ENCODE measurements around the gene ELMO1. TPM values are rescaled to one million over a fixed set of nuclear protein-coding genes. Genes with fewer than 3 reads are reported as not detected.

ELMO1 gene
- total and polyA plus RNA-seq, 8 donors: 18.2 to 55.3 (median 45.6) TPM

DNA sequence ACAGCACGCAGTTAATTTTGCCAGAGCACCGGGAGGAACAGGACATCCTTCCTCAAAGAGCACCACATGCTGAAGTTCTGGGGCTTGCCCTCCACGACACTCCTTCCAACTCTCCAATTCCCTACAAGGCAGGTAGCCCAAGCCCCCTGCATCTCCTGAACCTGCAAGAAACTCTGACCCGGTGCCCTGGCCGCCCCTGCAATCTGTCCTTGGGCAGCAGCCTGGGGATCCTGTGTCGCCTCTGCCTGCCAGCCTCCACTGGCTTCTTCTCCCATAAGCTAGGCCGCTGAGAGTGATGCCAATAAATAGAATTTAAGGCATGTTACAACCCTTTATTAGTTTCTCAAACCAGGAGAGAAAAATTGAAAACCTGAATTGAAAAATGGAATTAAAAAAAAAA is 182.8 kb downstream of the ELMO1 start:
- peaks cover 0 to 14% of the 10 kb centered on the region in 2 donors for H3K4me1 ChIP-seq
- no peak for DNase-seq
- ATAC-seq: no peak
- no peak overlapping the region for H3K4me3 ChIP-seq
- no peaks in the 10 kb centered on the region for H3K36me3 ChIP-seq
- TF ChIP-seq, protein P1, sequence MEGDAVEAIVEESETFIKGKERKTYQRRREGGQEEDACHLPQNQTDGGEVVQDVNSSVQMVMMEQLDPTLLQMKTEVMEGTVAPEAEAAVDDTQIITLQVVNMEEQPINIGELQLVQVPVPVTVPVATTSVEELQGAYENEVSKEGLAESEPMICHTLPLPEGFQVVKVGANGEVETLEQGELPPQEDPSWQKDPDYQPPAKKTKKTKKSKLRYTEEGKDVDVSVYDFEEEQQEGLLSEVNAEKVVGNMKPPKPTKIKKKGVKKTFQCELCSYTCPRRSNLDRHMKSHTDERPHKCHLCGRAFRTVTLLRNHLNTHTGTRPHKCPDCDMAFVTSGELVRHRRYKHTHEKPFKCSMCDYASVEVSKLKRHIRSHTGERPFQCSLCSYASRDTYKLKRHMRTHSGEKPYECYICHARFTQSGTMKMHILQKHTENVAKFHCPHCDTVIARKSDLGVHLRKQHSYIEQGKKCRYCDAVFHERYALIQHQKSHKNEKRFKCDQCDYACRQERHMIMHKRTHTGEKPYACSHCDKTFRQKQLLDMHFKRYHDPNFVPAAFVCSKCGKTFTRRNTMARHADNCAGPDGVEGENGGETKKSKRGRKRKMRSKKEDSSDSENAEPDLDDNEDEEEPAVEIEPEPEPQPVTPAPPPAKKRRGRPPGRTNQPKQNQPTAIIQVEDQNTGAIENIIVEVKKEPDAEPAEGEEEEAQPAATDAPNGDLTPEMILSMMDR (IDR thresholded peaks at IDR 0.05): no peak
- no peaks in the 10 kb centered on the region for H3K9me3 ChIP-seq
- intact Hi-C loops (cut with DNase I): no loop called here
- no peak overlapping the region for H3K27ac ChIP-seq
- H3K27me3 ChIP-seq: no peaks in the 10 kb centered on the region

DNA sequence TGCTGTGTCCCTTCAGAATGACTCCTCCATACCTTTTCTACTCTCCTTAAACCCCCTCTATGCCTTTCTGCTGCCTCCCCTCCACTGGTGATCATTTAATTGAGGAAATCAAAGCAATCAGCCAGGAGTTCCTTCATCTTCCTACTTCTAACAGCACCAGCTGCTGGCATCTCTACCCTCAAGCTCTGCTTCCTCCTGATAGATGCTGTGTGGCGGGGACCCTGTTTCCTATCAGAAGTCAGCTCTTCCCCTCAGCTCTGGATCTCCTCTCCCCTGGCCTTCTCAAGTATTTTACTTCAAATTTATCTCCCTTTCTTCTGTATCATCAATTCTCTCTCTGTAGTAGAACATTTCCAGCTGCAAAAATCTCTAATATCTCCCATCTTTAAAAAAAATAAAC is 183.7 kb downstream of the ELMO1 start:
- TF ChIP-seq, protein P1 (IDR thresholded peaks at IDR 0.05): no peak
- peak overlapping the region in 1 of 2 donors; percentile 23 for H3K27ac ChIP-seq
- H3K9me3 ChIP-seq: no peaks in the 10 kb centered on the region
- H3K4me3 ChIP-seq: no peak overlapping the region
- ATAC-seq (no peak), DNase-seq (no peak)
- no peaks in the 10 kb centered on the region for H3K27me3 ChIP-seq
- intact Hi-C loops (cut with DNase I): no loop called here
- peaks cover 0 to 23% of the 10 kb centered on the region in 2 donors for H3K4me1 ChIP-seq
- H3K36me3 ChIP-seq: no peaks in the 10 kb centered on the region

DNA sequence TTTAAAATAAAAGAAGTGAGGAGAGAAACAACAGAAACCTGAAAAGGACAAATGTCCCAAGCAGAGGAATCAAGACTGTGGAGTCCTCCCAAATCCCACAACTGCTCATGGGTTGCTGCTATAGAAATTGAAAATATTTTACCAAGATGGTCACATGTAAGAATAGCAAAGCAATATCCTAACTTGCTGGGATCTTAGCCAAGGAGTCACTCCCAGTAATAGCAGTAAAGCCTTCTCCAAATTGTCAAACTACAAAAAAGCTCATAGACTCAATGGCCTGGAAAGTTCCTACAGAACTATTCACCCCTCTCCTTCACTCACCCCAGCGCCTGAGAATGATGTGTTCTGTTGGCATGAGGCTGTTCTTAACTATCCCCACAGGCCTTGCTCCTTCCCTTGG is 186.5 kb downstream of the ELMO1 start:
- ATAC-seq (no peak), DNase-seq (no peak)

DNA sequence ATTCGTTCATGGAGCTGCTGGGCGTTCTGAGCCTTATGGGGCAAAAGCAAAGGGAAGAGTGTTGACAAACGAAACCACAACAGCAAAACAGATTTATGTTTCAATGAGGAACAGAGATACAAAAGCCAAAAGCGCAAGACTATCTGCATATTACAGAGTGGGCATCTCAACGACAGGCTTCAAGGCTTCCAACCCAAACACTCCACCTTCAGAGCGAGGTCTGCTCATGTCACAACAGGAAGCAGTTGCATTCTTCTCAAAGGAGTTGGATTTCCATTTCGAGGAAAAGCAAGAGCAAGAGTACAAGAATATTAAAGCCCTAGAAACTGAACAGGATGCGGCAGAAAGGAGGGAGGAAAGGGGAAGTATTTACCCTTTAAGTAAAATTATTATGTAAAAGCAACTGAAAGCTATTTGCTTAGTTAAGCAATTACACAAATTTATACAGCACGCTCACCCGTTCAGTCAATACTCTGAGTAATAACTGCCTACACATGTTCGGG is 189.3 kb downstream of the ELMO1 start:
- TF ChIP-seq, protein P1 (IDR thresholded peaks at IDR 0.05): no peak
- no peak for ATAC-seq
- intact Hi-C loops (cut with DNase I): no loop called here
- no peaks in the 10 kb centered on the region for H3K27me3 ChIP-seq
- no peak for DNase-seq
- H3K9me3 ChIP-seq: no peaks in the 10 kb centered on the region
- H3K27ac ChIP-seq: peak overlapping the region in 1 of 2 donors; percentile 63
- H3K36me3 ChIP-seq: peaks cover 0 to 19% of the 10 kb centered on the region in 2 donors
- H3K4me3 ChIP-seq: no peak overlapping the region
- H3K4me1 ChIP-seq: peaks cover 0 to 22% of the 10 kb centered on the region in 2 donors

More for the DNA sequence above, 186.5 kb downstream of the ELMO1 start:
- Histone ChIP-seq H3K4me3 (no peak overlapping the region), H3K27ac (no peak overlapping the region), H3K36me3 (peaks cover 0 to 7% of the 10 kb centered on the region in 2 donors), H3K4me1 (peaks cover 0 to 35% of the 10 kb centered on the region in 2 donors), H3K27me3 (no peaks in the 10 kb centered on the region), H3K9me3 (no peaks in the 10 kb centered on the region)
- TF ChIP-seq, protein P1 (IDR thresholded peaks at IDR 0.05): no peak
- intact Hi-C loops (cut with DNase I): no loop called here

DNA sequence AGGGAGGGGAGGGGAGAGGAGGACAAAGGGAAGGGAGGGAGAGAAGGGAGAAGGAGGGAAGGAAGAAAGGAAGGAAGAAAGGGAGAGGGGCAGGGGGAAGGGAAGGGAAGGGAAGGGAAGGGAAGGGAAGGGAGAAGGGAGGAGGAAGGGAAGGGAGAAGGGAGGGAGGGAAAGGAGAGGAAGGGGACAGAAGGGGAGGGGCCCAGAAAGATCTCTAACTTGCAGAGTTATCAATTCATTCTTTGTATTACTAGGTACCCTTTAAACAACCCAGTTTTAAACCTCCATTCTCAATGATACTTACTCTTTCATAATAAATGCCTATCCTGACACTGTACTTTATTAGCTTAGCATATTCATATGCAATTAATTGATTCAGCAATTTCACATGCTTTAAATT is 192.0 kb downstream of the ELMO1 start:
- Histone ChIP-seq H3K27me3 (no peaks in the 10 kb centered on the region), H3K4me3 (no peak overlapping the region), H3K9me3 (peaks cover 0 to 2% of the 10 kb centered on the region in 2 donors), H3K36me3 (peaks cover 0 to 19% of the 10 kb centered on the region in 2 donors), H3K27ac (no peak overlapping the region), H3K4me1 (peaks cover 0 to 21% of the 10 kb centered on the region in 2 donors)
- ATAC-seq (no peak), DNase-seq (no peak)
- TF ChIP-seq, protein P1 (IDR thresholded peaks at IDR 0.05): no peak
- intact Hi-C loops (cut with DNase I): no loop called here

Measured in left lung (tissue), 10 donors.